RWPE2 (cell line): ENCODE data around the gene ONECUT1.

ENCODE experiments used
- ATAC-seq: fragments of 200-7000 bp; cut with Tn5 transposase; 3 replicates; pipeline ENCODE4 v1.9.1; 2021; ENCODE audit warnings: low read depth
- DNase-seq: peaks from one replicate; pipeline ENCODE4 v3.0.0-alpha.2; 2020; ENCODE audit warnings: low spot score
- H3K27ac ChIP-seq: fragments of 450-650 bp; 2 replicates; pipeline ENCODE4 v1.5.1; 2017; ENCODE audit warnings: mild to moderate bottlenecking; ENCODE audit not compliant: poor library complexity, severe bottlenecking
- H3K27me3 ChIP-seq: fragments of 250-450 bp; sonication (Bioruptor Pico); 2 replicates; pipeline ENCODE4 v1.5.1; 2021; ENCODE audit warnings: mild to moderate bottlenecking, moderate library complexity; ENCODE audit not compliant: insufficient read depth, poor library complexity, severe bottlenecking
- H3K36me3 ChIP-seq: fragments of 250-450 bp; sonication (Bioruptor Pico); 2 replicates; pipeline ENCODE4 v1.5.1; 2020; ENCODE audit warnings: low read depth, mild to moderate bottlenecking, moderate library complexity
- H3K4me1 ChIP-seq: fragments of 250-450 bp; sonication (Bioruptor Pico); 2 replicates; pipeline ENCODE4 v1.5.1; 2021; ENCODE audit warnings: mild to moderate bottlenecking, moderate library complexity; ENCODE audit not compliant: insufficient read depth, poor library complexity, severe bottlenecking
- H3K4me3 ChIP-seq: fragments of 250-450 bp; sonication (Bioruptor Pico); 2 replicates; pipeline ENCODE4 v1.5.1; 2021; ENCODE audit warnings: mild to moderate bottlenecking, moderate library complexity; ENCODE audit not compliant: severe bottlenecking
- H3K9me3 ChIP-seq: fragments of 250-450 bp; sonication (Bioruptor Pico); 2 replicates; pipeline ENCODE4 v1.5.1; 2021; ENCODE audit warnings: mild to moderate bottlenecking, moderate library complexity; ENCODE audit not compliant: severe bottlenecking
- CTCF ChIP-seq: fragments of 450-650 bp; IDR thresholded peaks from one replicate; pipeline ENCODE4 v1.5.1; 2017; ENCODE audit warnings: mild to moderate bottlenecking, moderate library complexity; ENCODE audit not compliant: poor library complexity, severe bottlenecking

The ONECUT1 gene

DNA sequence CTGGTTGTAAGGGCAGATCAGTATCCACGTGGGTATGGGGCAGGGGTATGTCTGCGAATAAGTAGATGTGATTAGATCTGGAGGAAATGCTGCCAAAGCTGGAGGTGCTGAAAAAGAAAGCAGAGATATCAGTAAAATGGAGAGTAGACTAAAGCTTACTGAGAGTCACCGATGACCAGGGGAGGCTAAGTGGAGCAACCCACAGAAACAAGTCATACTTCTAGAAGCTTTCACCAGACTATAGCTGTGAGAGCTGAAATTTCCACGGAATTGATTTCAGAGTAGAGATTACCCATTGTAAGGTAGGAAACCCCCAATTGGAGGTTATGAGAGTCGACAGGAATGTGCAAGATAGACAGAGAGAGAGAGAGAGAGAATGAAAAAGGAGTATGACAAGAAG, 27.5 kb downstream of the ONECUT1 start:
- no peak overlapping the region for H3K4me3 ChIP-seq
- no peak for DNase-seq
- no peak for TF ChIP-seq CTCF

DNA sequence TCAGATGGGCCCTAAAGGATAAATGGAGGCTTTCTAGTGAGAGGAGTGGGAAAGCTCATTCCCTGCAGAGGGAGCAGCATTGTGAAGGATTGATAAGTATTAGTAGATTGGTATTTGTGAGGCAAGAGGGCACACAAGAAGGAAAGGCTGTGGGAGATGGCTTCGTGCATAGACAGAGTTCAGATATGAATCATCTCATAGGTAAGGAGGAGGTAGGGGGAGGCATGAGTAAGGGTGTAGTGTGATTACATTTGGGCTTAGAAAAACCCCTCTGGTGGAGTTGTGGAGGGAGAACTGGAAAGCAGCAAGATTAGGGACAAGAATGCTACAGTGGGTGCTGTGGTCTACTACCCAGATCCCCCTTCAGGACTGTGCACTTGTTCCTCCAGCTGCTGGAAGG, 29.6 kb downstream of the ONECUT1 start:
- Histone ChIP-seq H3K27me3 (peaks cover 22% of the 10 kb centered on the region), H3K4me1 (no peaks in the 10 kb centered on the region), H3K4me3 (no peak overlapping the region), H3K27ac (no peak overlapping the region), H3K9me3 (no peaks in the 10 kb centered on the region), H3K36me3 (no peaks in the 10 kb centered on the region)
- ATAC-seq (peak; percentile 37; the same call in 1 of the 3 replicates), DNase-seq (no peak)
- no peak for TF ChIP-seq CTCF

More for the DNA sequence above, 27.5 kb downstream of the ONECUT1 start:
- Histone ChIP-seq H3K27me3 (peaks cover 12% of the 10 kb centered on the region), H3K9me3 (no peaks in the 10 kb centered on the region), H3K27ac (no peak overlapping the region), H3K36me3 (no peaks in the 10 kb centered on the region), H3K4me1 (no peaks in the 10 kb centered on the region)
- no peak for ATAC-seq

- H3K4me1 ChIP-seq = no peaks in the 10 kb centered on the region
- no peak overlapping the region for H3K27ac ChIP-seq
- H3K4me3 ChIP-seq = no peak overlapping the region
- no peaks in the 10 kb centered on the region for H3K9me3 ChIP-seq
- ATAC-seq (no peak), DNase-seq (no peak)
- peaks cover 23% of the 10 kb centered on the region for H3K27me3 ChIP-seq
- no peaks in the 10 kb centered on the region for H3K36me3 ChIP-seq
- no peak for TF ChIP-seq CTCF
These were observed 30.2 kb downstream of the ONECUT1 start for GRCh38 chr15:52759969-52760368.

DNA sequence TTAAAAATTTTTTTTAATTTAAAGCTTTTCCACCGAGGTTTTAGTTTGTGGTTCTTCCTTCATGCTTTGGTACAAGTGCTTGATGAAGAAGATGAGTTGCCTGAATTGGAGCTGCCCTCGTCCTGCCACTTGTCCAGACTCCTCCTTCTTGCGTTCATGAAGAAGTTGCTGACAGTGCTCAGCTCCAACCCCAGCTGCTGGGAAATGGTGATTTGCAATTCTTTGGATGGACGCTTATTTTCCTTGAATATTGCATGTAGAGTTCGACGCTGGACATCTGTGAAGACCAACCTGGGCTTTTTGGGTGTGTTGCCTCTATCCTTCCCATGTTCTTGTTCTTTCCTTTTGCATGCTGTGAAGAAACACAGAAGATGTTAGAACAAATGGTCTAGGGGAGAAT, 32.6 kb downstream of the ONECUT1 start:
- no peak for DNase-seq
- Histone ChIP-seq H3K36me3 (no peaks in the 10 kb centered on the region), H3K4me1 (no peaks in the 10 kb centered on the region), H3K9me3 (no peaks in the 10 kb centered on the region), H3K4me3 (no peak overlapping the region), H3K27ac (no peak overlapping the region), H3K27me3 (peaks cover 20% of the 10 kb centered on the region)
- TF ChIP-seq CTCF = no peak
- no peak for ATAC-seq

- Histone ChIP-seq H3K36me3 (no peaks in the 10 kb centered on the region), H3K9me3 (no peaks in the 10 kb centered on the region), H3K27ac (no peak overlapping the region), H3K4me1 (no peaks in the 10 kb centered on the region), H3K4me3 (no peak overlapping the region), H3K27me3 (peaks cover 22% of the 10 kb centered on the region)
- no peak for ATAC-seq
- TF ChIP-seq CTCF = no peak
- DNase-seq = no peak
These were observed 38.6 kb downstream of the ONECUT1 start for GRCh38 chr15:52751522-52751921.
